ENCODE data around the gene PLSCR3.

The PLSCR3 gene

DNA sequence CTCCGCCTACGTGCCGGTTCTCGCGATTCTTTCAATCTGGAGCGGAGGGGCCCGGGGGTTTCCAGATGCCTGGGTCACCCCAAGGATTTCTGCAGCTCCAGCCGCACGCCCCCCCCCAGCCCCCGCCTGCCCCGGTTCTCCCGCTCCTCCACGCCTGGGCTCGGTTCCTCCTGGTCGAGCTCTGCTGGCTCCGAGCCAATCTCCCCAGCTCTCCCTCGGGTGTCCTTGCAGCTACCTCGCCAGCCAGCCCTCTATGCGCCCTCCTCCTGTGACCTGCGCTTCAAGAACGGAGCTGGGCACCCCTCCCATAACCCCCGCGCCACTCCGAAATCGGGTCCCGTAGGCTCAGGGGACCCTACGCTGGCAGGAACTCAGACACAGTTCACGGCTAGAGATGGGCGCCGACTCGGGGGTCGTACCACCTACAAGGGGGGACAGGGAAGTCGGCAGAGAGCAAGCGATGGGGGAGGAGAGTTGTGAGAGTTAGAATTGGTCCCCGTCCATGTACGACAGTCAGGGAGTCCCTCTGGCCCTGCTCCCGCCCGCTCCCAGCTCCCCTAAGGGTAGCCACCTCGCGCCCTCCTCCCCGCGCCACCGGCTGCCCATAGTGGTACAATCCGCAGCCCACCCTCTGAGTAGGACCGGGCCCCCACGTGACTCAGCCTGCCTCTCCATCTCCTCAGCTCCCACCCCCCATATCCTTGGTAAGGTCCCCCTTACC is 45.9 kb upstream of the PLSCR3 start:
- TF ChIP-seq CTCF (IDR thresholded peaks at IDR 0.05; ENCODE audit: low read depth, low read length), result no peak
- no peaks in the 10 kb centered on the region for H3K9me3 ChIP-seq
- H3K4me3 ChIP-seq (ENCODE audit: low read depth, low read length), result peak overlapping the region; percentile 67
- no peaks in the 10 kb centered on the region for H3K36me3 ChIP-seq
- DNase-seq, result peak; percentile 65
- H3K27me3 ChIP-seq, result peaks cover 9% of the 10 kb centered on the region
- no peaks in the 10 kb centered on the region for H3K4me1 ChIP-seq

DNA sequence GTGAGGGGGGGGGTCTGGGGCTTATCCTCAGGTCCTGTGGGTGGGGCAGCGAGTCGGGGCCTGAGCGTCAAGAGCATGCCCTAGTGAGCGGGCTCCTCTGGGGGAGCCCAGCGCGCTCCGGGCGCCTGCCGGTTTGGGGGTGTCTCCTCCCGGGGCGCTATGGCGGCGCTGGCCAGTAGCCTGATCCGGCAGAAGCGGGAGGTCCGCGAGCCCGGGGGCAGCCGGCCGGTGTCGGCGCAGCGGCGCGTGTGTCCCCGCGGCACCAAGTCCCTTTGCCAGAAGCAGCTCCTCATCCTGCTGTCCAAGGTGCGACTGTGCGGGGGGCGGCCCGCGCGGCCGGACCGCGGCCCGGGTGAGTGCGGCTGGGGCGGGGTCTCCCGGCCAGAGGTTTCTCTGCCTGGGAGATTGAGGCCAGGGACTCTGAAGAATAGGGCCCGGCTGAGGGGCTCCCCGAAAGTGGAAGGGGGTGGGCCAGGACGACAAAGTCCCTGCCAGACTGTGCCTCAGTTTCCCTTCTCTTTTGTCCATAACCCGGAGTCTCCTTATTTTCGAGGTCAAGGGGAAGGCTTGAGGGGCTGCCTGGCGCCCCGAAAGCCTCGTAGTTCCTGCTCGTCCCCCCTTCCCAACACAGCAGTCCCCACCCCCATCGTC is 45.3 kb upstream of the PLSCR3 start, which contains the start of gene FGF11:
FGF11 (plus strand) TSS at position 51 of the 651 bp plus-strand sequence; CDS start at position 160, 109 bp downstream.
- Histone ChIP-seq H3K27me3 (peaks cover 9% of the 10 kb centered on the region), H3K4me1 (no peaks in the 10 kb centered on the region), H3K4me3 (ENCODE audit: low read depth, low read length) (peak within 1 kb of the TSS; percentile 67), H3K36me3 (no peaks in the 10 kb centered on the region), H3K9me3 (no peaks in the 10 kb centered on the region)
- no peak for TF ChIP-seq CTCF (IDR thresholded peaks at IDR 0.05; ENCODE audit: low read depth, low read length)
- no peak for DNase-seq

- no peak for DNase-seq
- Histone ChIP-seq H3K9me3 (no peaks in the 10 kb centered on the region), H3K36me3 (no peaks in the 10 kb centered on the region), H3K27me3 (peaks cover 9% of the 10 kb centered on the region), H3K4me1 (no peaks in the 10 kb centered on the region), H3K4me3 (ENCODE audit: low read depth, low read length) (peak overlapping the region; percentile 57)
- no peak for TF ChIP-seq CTCF (IDR thresholded peaks at IDR 0.05; ENCODE audit: low read depth, low read length)
Observed at GRCh38 chr17:7438656-7439460, 44.5 kb upstream of the PLSCR3 start.

GRCh38 chr17:7437950-7438614 is 43.8 kb upstream of the PLSCR3 start:
- H3K27me3 ChIP-seq, result peaks cover 9% of the 10 kb centered on the region
- DNase-seq, result peak; percentile 63
- H3K36me3 ChIP-seq, result no peaks in the 10 kb centered on the region
- no peaks in the 10 kb centered on the region for H3K9me3 ChIP-seq
- no peaks in the 10 kb centered on the region for H3K4me1 ChIP-seq
- peak overlapping the region; percentile 57 for H3K4me3 ChIP-seq (ENCODE audit: low read depth, low read length)
- TF ChIP-seq CTCF (IDR thresholded peaks at IDR 0.05; ENCODE audit: low read depth, low read length), result no peak

- no peaks in the 10 kb centered on the region for H3K4me1 ChIP-seq
- no peaks in the 10 kb centered on the region for H3K36me3 ChIP-seq
- H3K27me3 ChIP-seq, result peaks cover 9% of the 10 kb centered on the region
- no peaks in the 10 kb centered on the region for H3K9me3 ChIP-seq
- no peak for TF ChIP-seq CTCF (IDR thresholded peaks at IDR 0.05; ENCODE audit: low read depth, low read length)
- no peak for DNase-seq
- H3K4me3 ChIP-seq (ENCODE audit: low read depth, low read length), result peak overlapping the region; percentile 57
Observed at GRCh38 chr17:7437369-7437863, 43.1 kb upstream of the PLSCR3 start.
